ENCODE data around the gene STK16. TPM values are rescaled to one million over a fixed set of nuclear protein-coding genes. Genes with fewer than 3 reads are reported as not detected.
A peak's percentile ranks its signal among the peaks of the same experiment; 100 is the strongest.

Gene STK16
- total RNA-seq, 1 donor from 2014 or later: 15.2 TPM

- DNase-seq (ENCODE audit: low spot score in 2 of 2): peak in 1 of 2 donors; percentile 90
- intact Hi-C loops (cut with DNase I): loop anchor here (2.0 to 10.0 kb wide), 5 partner anchors 59 to 267 kb away; partner anchors contain the start of genes ABCB6, CHPF, DNPEP and TMEM198
- Histone ChIP-seq H3K36me3 (peaks cover 17 to 25% of the 10 kb centered on the region in 2 donors), H3K27ac (peak overlapping the region; percentile 99), H3K4me3 (peak overlapping the region in 1 of 2 donors; percentile 95), H3K4me1 (peaks cover 15 to 41% of the 10 kb centered on the region in 2 donors), H3K27me3 (no peaks in the 10 kb centered on the region), H3K9me3 (no peaks in the 10 kb centered on the region)
- TF ChIP-seq, protein P1, sequence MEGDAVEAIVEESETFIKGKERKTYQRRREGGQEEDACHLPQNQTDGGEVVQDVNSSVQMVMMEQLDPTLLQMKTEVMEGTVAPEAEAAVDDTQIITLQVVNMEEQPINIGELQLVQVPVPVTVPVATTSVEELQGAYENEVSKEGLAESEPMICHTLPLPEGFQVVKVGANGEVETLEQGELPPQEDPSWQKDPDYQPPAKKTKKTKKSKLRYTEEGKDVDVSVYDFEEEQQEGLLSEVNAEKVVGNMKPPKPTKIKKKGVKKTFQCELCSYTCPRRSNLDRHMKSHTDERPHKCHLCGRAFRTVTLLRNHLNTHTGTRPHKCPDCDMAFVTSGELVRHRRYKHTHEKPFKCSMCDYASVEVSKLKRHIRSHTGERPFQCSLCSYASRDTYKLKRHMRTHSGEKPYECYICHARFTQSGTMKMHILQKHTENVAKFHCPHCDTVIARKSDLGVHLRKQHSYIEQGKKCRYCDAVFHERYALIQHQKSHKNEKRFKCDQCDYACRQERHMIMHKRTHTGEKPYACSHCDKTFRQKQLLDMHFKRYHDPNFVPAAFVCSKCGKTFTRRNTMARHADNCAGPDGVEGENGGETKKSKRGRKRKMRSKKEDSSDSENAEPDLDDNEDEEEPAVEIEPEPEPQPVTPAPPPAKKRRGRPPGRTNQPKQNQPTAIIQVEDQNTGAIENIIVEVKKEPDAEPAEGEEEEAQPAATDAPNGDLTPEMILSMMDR (IDR thresholded peaks at IDR 0.05): peak; percentile 97 to 99 (median 99)
These were observed 32.7 kb downstream of the STK16 start for GRCh38 chr2:219277703-219278654.

DNA sequence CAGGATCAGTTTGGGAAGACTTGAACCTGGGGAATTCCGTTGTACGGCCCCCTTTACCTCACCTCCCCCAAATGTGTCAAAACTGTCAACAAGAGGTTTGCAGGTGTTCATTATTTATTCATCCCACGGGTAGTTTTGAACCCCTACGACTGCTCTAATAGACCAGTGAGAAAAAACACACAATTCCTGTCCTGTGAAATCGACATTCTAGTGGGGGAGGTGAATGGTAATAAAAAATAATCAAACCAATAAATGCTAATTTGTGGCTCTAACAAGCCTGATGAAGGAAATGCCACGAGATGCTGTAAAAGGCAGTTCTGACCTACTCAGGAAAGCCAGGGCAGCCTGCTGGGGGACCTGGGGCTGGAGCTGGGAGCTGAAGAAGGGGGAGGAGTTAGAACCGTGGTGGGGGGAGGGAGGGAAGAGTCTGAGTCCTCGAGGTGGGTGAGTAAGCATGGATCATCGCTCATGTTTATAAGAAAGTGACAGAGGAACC is 33.4 kb downstream of the STK16 start:
- TF ChIP-seq, protein P1 (IDR thresholded peaks at IDR 0.05): peak in 1 of 3 experiments; percentile 7
- intact Hi-C loops (cut with DNase I): loop anchor here (1.0 to 10.0 kb wide), 10 partner anchors 11 to 266 kb away; partner anchors contain the start of genes ABCB6, CHPF, DNPEP and GLB1L
- peak overlapping the region; percentile 99 for H3K27ac ChIP-seq
- no peaks in the 10 kb centered on the region for H3K9me3 ChIP-seq
- DNase-seq (ENCODE audit: low spot score in 2 of 2): no peak
- no peaks in the 10 kb centered on the region for H3K27me3 ChIP-seq
- peaks cover 13 to 40% of the 10 kb centered on the region in 2 donors for H3K4me1 ChIP-seq
- peaks cover 24 to 32% of the 10 kb centered on the region in 2 donors for H3K36me3 ChIP-seq
- peak overlapping the region; percentile 87 to 95 for H3K4me3 ChIP-seq

DNA sequence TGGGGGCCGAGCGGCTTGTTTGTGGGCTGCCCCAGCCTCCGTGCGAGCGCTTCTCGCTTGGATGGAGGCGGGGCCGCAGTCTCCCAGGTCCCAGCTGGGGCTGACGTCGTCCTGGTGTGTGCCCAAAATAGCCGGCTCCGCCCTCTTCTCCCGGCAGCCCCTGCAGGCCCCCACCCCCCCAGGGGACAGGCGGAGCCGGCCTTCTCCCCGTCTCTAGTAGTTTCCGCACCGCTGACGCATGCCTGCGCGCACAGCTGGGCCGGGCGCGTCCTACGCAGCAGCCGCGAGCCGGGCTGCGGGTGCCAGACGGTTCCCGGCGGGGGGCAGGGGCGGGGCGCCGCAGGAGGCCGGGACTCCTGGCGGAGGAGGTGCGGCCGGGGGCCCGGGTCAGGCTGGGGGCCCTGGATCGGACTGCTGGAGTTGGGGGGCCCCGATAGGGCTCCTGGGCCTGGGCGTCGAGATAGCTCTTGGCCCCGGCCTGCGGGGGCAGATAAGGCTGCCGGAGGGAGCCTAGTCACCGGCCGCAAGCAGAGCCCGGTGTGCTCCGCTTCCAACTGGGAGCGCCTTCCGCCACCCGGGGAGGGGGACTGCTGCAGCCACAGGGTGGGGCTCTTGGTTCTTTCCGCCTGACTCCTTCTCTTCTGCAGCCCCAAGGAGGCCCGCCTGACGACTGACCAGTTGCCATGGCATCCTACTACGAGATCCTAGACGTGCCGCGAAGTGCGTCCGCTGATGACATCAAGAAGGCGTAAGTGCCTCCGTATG is 34.1 kb downstream of the STK16 start, which contains the start of gene DNAJB2:
DNAJB2 (plus strand) TSS at position 216 of the 765 bp plus-strand sequence; CDS start at position 684, 468 bp downstream.
- DNase-seq (ENCODE audit: low spot score in 2 of 2): peak; percentile 98 to 99
- Histone ChIP-seq H3K27ac (peak within 1 kb of the TSS; percentile 99), H3K4me1 (peaks cover 7 to 35% of the 10 kb centered on the region in 2 donors), H3K9me3 (no peaks in the 10 kb centered on the region), H3K4me3 (peak within 1 kb of the TSS; percentile 87 to 95), H3K27me3 (no peaks in the 10 kb centered on the region), H3K36me3 (peaks cover 26 to 38% of the 10 kb centered on the region in 2 donors)
- TF ChIP-seq, protein P1 (IDR thresholded peaks at IDR 0.05): no peak
- intact Hi-C loops (cut with DNase I): loop anchor here (1.0 to 10.0 kb wide), 10 partner anchors 10 to 265 kb away; partner anchors contain the start of genes ABCB6, CHPF, DNPEP and GLB1L

- peak overlapping the region; percentile 87 to 95 for H3K4me3 ChIP-seq
- TF ChIP-seq, protein P1 (IDR thresholded peaks at IDR 0.05): peak in 1 of 3 experiments; percentile 15
- peaks cover 33 to 45% of the 10 kb centered on the region in 2 donors for H3K36me3 ChIP-seq
- peak overlapping the region; percentile 99 for H3K27ac ChIP-seq
- peak in 1 of 2 donors; percentile 62 for DNase-seq (ENCODE audit: low spot score in 2 of 2)
- intact Hi-C loops (cut with DNase I): loop anchor here (1.0 to 10.0 kb wide), 10 partner anchors 9 to 265 kb away; partner anchors contain the start of genes ABCB6, CHPF, DNPEP and GLB1L
- no peaks in the 10 kb centered on the region for H3K9me3 ChIP-seq
- H3K27me3 ChIP-seq: no peaks in the 10 kb centered on the region
- H3K4me1 ChIP-seq: peaks cover 6 to 34% of the 10 kb centered on the region in 2 donors
These were observed 34.7 kb downstream of the STK16 start for GRCh38 chr2:219279916-219280516.

Data from ascending aorta (tissue), 2 donors.